ENCODE results near the gene FHIT.

The FHIT gene

GRCh38 chr3:61182662-61183061, 68.6 kb downstream of the FHIT start:
- Histone ChIP-seq H3K27me3 (no peaks in the 10 kb centered on the region), H3K27ac (no peak overlapping the region), H3K36me3 (no peaks in the 10 kb centered on the region), H3K9me3 (no peaks in the 10 kb centered on the region), H3K4me3 (no peak overlapping the region), H3K4me1 (peaks cover 0 to 6% (median 0%) of the 10 kb centered on the region in 4 donors)
- no peak for DNase-seq
- intact Hi-C loops (cut with DNase I; ENCODE audit: low total_unique reads) = no loop called here
- TF ChIP-seq CTCF (IDR thresholded peaks at IDR 0.05) = no peak

- no peaks in the 10 kb centered on the region for H3K27me3 ChIP-seq
- H3K36me3 ChIP-seq = no peaks in the 10 kb centered on the region
- H3K4me1 ChIP-seq = peaks cover 0 to 6% (median 0%) of the 10 kb centered on the region in 4 donors
- intact Hi-C loops (cut with DNase I; ENCODE audit: low total_unique reads) = no loop called here
- no peak for DNase-seq
- no peak overlapping the region for H3K4me3 ChIP-seq
- H3K9me3 ChIP-seq = no peaks in the 10 kb centered on the region
- no peak for TF ChIP-seq CTCF (IDR thresholded peaks at IDR 0.05)
- no peak overlapping the region for H3K27ac ChIP-seq
Measured at GRCh38 chr3:61181874-61182273, 69.4 kb downstream of the FHIT start.

GRCh38 chr3:61180206-61180605, 71.0 kb downstream of the FHIT start:
- H3K36me3 ChIP-seq = no peaks in the 10 kb centered on the region
- H3K9me3 ChIP-seq = no peaks in the 10 kb centered on the region
- no peak overlapping the region for H3K27ac ChIP-seq
- DNase-seq = no peak
- H3K4me1 ChIP-seq = peaks cover 0 to 6% (median 0%) of the 10 kb centered on the region in 4 donors
- no peaks in the 10 kb centered on the region for H3K27me3 ChIP-seq
- TF ChIP-seq CTCF (IDR thresholded peaks at IDR 0.05) = no peak
- H3K4me3 ChIP-seq = no peak overlapping the region
- intact Hi-C loops (cut with DNase I; ENCODE audit: low total_unique reads) = no loop called here

GRCh38 chr3:61178167-61178566, 73.1 kb downstream of the FHIT start:
- no peaks in the 10 kb centered on the region for H3K27me3 ChIP-seq
- intact Hi-C loops (cut with DNase I; ENCODE audit: low total_unique reads) = no loop called here
- no peak for TF ChIP-seq CTCF (IDR thresholded peaks at IDR 0.05)

GRCh38 chr3:61177450-61177849, 73.8 kb downstream of the FHIT start:
- intact Hi-C loops (cut with DNase I; ENCODE audit: low total_unique reads) = no loop called here
- peaks cover 0 to 6% (median 0%) of the 10 kb centered on the region in 4 donors for H3K4me1 ChIP-seq
- H3K4me3 ChIP-seq = no peak overlapping the region
- H3K9me3 ChIP-seq = no peaks in the 10 kb centered on the region
- no peaks in the 10 kb centered on the region for H3K27me3 ChIP-seq
- no peak for TF ChIP-seq CTCF (IDR thresholded peaks at IDR 0.05)
- DNase-seq = no peak
- H3K27ac ChIP-seq = no peak overlapping the region
- H3K36me3 ChIP-seq = no peaks in the 10 kb centered on the region

More at GRCh38 chr3:61178167-61178566, 73.1 kb downstream of the FHIT start:
- Histone ChIP-seq H3K4me1 (peaks cover 0 to 6% (median 0%) of the 10 kb centered on the region in 4 donors), H3K4me3 (no peak overlapping the region), H3K27ac (no peak overlapping the region), H3K9me3 (no peaks in the 10 kb centered on the region), H3K36me3 (no peaks in the 10 kb centered on the region)
- no peak for DNase-seq

- no peak for DNase-seq
- no peaks in the 10 kb centered on the region for H3K4me1 ChIP-seq
- H3K27me3 ChIP-seq = no peaks in the 10 kb centered on the region
- no peak for TF ChIP-seq CTCF (IDR thresholded peaks at IDR 0.05)
- no peaks in the 10 kb centered on the region for H3K36me3 ChIP-seq
- no peak overlapping the region for H3K4me3 ChIP-seq
- intact Hi-C loops (cut with DNase I; ENCODE audit: low total_unique reads) = no loop called here
- no peaks in the 10 kb centered on the region for H3K9me3 ChIP-seq
- H3K27ac ChIP-seq = no peak overlapping the region
Measured at GRCh38 chr3:61173676-61174075, 77.6 kb downstream of the FHIT start.

Measured in tibial artery (tissue), 4 donors.